PC-3 (cell line): ENCODE data around the gene NRG3. TPM values are rescaled to one million over a fixed set of nuclear protein-coding genes. Genes with fewer than 3 reads are reported as not detected.

Experiments
- ATAC-seq: fragments of 200-7000 bp; cut with Tn5 transposase; 2 replicates; pipeline ENCODE4 v1.9.1; 2020; ENCODE audit warnings: mild to moderate bottlenecking, moderate library complexity
- BruUV-seq: library from RNA; stranded (reverse); fragments of 400-500 nt; replicated peaks from 2 replicates; lab custom pipeline; 2021; lab: Mats Ljungman, UMichigan
- CTCF ChIA-PET: fragments of 300-600 bp; sonication (Branson Sonifier 250); formaldehyde crosslinking; loops from one replicate; lab custom pipeline; 2022; ENCODE audit warnings: antibody characterized with exemption; lab: Charles Lee
- POLR2A ChIA-PET: fragments of 300-600 bp; sonication (Branson Sonifier 250); formaldehyde crosslinking; loops from one replicate; lab custom pipeline; 2022; ENCODE audit warnings: antibody characterized with exemption; ENCODE audit not compliant: unreplicated experiment; lab: Charles Lee
- DNase-seq: peaks from one replicate; pipeline ENCODE4 v3.0.0-alpha.2; 2015
- H2AFZ ChIP-seq: fragments of 300-600 bp; sonication (generic); 2 replicates; pipeline ENCODE4 v1.6.0; 2016; ENCODE audit warnings: antibody characterized with exemption, low read length
- H3F3A ChIP-seq: fragments of 300-600 bp; sonication (generic); one replicate; pipeline ENCODE4 v1.6.0; 2017; ENCODE audit warnings: antibody characterized with exemption, low read length, control low read depth, mild to moderate bottlenecking; ENCODE audit not compliant: unreplicated experiment
- H3K27ac ChIP-seq: fragments of 300-600 bp; sonication (generic); 2 replicates; pipeline ENCODE4 v1.5.1; 2016; ENCODE audit warnings: mild to moderate bottlenecking, low read length
- H3K27me3 ChIP-seq: fragments of 300-600 bp; sonication (generic); 2 replicates; pipeline ENCODE4 v1.6.1; 2016; ENCODE audit warnings: low read length, mixed read lengths
- H3K36me3 ChIP-seq: fragments of 300-600 bp; sonication (generic); 2 replicates; pipeline ENCODE4 v1.6.1; 2016; ENCODE audit warnings: low read depth, mixed run types, low read length, mixed read lengths
- H3K4me1 ChIP-seq: fragments of 300-600 bp; sonication (generic); 2 replicates; pipeline ENCODE4 v1.5.1; 2016; ENCODE audit warnings: low read length; ENCODE audit not compliant: insufficient read depth
- H3K4me2 ChIP-seq: fragments of 300-600 bp; sonication (generic); 2 replicates; pipeline ENCODE4 v1.6.0; 2016; ENCODE audit warnings: low read length
- H3K4me3 ChIP-seq: fragments of 300-600 bp; sonication (generic); 2 replicates; pipeline ENCODE4 v1.5.1; 2016; ENCODE audit warnings: mild to moderate bottlenecking, low read length, mixed read lengths
- H3K79me2 ChIP-seq: fragments of 300-600 bp; sonication (generic); 2 replicates; pipeline ENCODE4 v1.6.1; 2017; ENCODE audit warnings: low read length, mixed read lengths
- H3K9ac ChIP-seq: fragments of 300-600 bp; sonication (generic); 2 replicates; pipeline ENCODE4 v1.6.0; 2016; ENCODE audit warnings: mild to moderate bottlenecking, low read length
- H3K9me2 ChIP-seq: fragments of 300-600 bp; sonication (generic); replicated peaks from 2 replicates; pipeline ENCODE4 v1.6.1; 2016; ENCODE audit warnings: mixed run types, low read length, mixed read lengths
- H3K9me3 ChIP-seq: fragments of 300-600 bp; sonication (generic); 2 replicates; pipeline ENCODE4 v1.6.1; 2016; ENCODE audit warnings: low read length, mixed read lengths
- H4K20me1 ChIP-seq: fragments of 300-600 bp; sonication (generic); 2 replicates; pipeline ENCODE4 v1.6.1; 2016; ENCODE audit warnings: low read length, mixed read lengths
- CTCF ChIP-seq: fragments of 300-600 bp; sonication (generic); conservative IDR thresholded peaks from 2 replicates; pipeline ENCODE4 v1.5.1; 2017; ENCODE audit warnings: antibody characterized with exemption, low read depth, mild to moderate bottlenecking, low read length
- EZH2 ChIP-seq: fragments of 300-600 bp; sonication (generic); IDR thresholded peaks from one replicate; pipeline ENCODE4 v1.6.1; 2017; ENCODE audit warnings: antibody characterized with exemption, mild to moderate bottlenecking, low read length; ENCODE audit not compliant: unreplicated experiment
- EZH2phosphoT487 ChIP-seq: fragments of 300-600 bp; sonication (generic); IDR thresholded peaks from 2 replicates; pipeline ENCODE4 v1.6.1; 2018; ENCODE audit warnings: mild to moderate bottlenecking, antibody characterized with exemption, low read length, borderline replicate concordance
- intact Hi-C: fragments of 100-400 bp; cut with micrococcal nuclease; formaldehyde crosslinking; loops from 2 replicates; pipeline ENCODE4 v1.9.0; 2023
- total RNA-seq: library from RNA; depleted of rRNA; stranded (reverse); fragments of >200 nt; gene quantifications from 2 replicates; pipeline ENCODE4 v1.2.3, GENCODE V29; 2014

Gene NRG3
- total RNA-seq, 1 experiment from 2014 or later = not detected

GRCh38 chr10:82643601-82644000 is 768.6 kb downstream of the NRG3 start:
- Histone ChIP-seq H3K9ac (no peak overlapping the region), H3K36me3 (no peaks in the 10 kb centered on the region), H3K27ac (no peak overlapping the region), H3K9me3 (no peaks in the 10 kb centered on the region), H3K79me2 (no peaks in the 10 kb centered on the region), H3K9me2 (no peaks in the 10 kb centered on the region), H3F3A (no peaks in the 10 kb centered on the region), H3K4me1 (no peaks in the 10 kb centered on the region), H3K27me3 (no peaks in the 10 kb centered on the region), H2AFZ (no peak overlapping the region), H3K4me3 (no peak overlapping the region), H4K20me1 (no peaks in the 10 kb centered on the region), H3K4me2 (no peak overlapping the region)
- ATAC-seq (no peak), DNase-seq (no peak)
- BruUV-seq = no TSS peak
- CTCF ChIA-PET = no interaction called here
- POLR2A ChIA-PET = no interaction called here
- intact Hi-C loops = no loop called here
- no peak for TF ChIP-seq EZH2phosphoT487
- no peak for TF ChIP-seq EZH2
- TF ChIP-seq CTCF = no peak

GRCh38 chr10:82645221-82645620 is 770.2 kb downstream of the NRG3 start:
- Histone ChIP-seq H3K27me3 (no peaks in the 10 kb centered on the region), H3F3A (no peaks in the 10 kb centered on the region), H3K9ac (no peak overlapping the region), H3K27ac (no peak overlapping the region), H3K4me3 (no peak overlapping the region), H3K4me2 (no peak overlapping the region), H3K36me3 (no peaks in the 10 kb centered on the region), H3K4me1 (no peaks in the 10 kb centered on the region), H3K9me2 (no peaks in the 10 kb centered on the region), H4K20me1 (no peaks in the 10 kb centered on the region), H3K9me3 (no peaks in the 10 kb centered on the region), H2AFZ (no peak overlapping the region), H3K79me2 (no peaks in the 10 kb centered on the region)
- ChIA-PET CTCF (no interaction called here), POLR2A (no interaction called here)
- BruUV-seq = no TSS peak
- intact Hi-C loops = no loop called here
- TF ChIP-seq EZH2 (no peak), CTCF (no peak), EZH2phosphoT487 (no peak)
- ATAC-seq (no peak), DNase-seq (no peak)

GRCh38 chr10:82653244-82654155 is 778.5 kb downstream of the NRG3 start:
- Histone ChIP-seq H3K4me3 (no peak overlapping the region), H3K27me3 (no peaks in the 10 kb centered on the region), H3K9ac (no peak overlapping the region), H4K20me1 (no peaks in the 10 kb centered on the region), H3K27ac (no peak overlapping the region), H3F3A (no peaks in the 10 kb centered on the region), H3K9me2 (no peaks in the 10 kb centered on the region), H3K9me3 (0 out of 2 replicates have a peak, but pooled peaks cover 3% of the 10 kb centered on the region), H3K79me2 (no peaks in the 10 kb centered on the region), H3K4me2 (no peak overlapping the region), H3K4me1 (no peaks in the 10 kb centered on the region), H2AFZ (no peak overlapping the region), H3K36me3 (no peaks in the 10 kb centered on the region)
- POLR2A ChIA-PET = no interaction called here
- ATAC-seq (no peak), DNase-seq (no peak)
- BruUV-seq = no TSS peak
- CTCF ChIA-PET = no interaction called here
- intact Hi-C loops = no loop called here
- TF ChIP-seq CTCF (no peak), EZH2phosphoT487 (no peak), EZH2 (no peak)
